ENCODE measurements around the gene NOP10. TPM values are rescaled to one million over a fixed set of nuclear protein-coding genes. Genes with fewer than 3 reads are reported as not detected.
"Not testable (repeated sequence)": the region's sequence is repeated elsewhere in the genome, so short reads cannot be mapped to it uniquely, and the experiment has no call there.

Gene NOP10
- total RNA-seq, 1 donor from 2014 or later = 136 TPM

- ATAC-seq (ENCODE audit: poor library complexity) = no peak
- intact Hi-C loops (cut with DNase I) = loop anchor here (10.0 kb wide), 1 partner anchor 117 kb away; no protein-coding TSS in a partner anchor
These were observed 19.3 kb upstream of the NOP10 start for GRCh38 chr15:34362047-34362773.

GRCh38 chr15:34361278-34361677 lies 18.3 kb upstream of the NOP10 start:
- ATAC-seq (ENCODE audit: poor library complexity) (no peak), DNase-seq (no peak)
- intact Hi-C loops (cut with DNase I) = loop anchor here (10.0 kb wide), 1 partner anchor 116 kb away; no protein-coding TSS in a partner anchor

More at GRCh38 chr15:34362047-34362773, 19.3 kb upstream of the NOP10 start:
- DNase-seq = no peak

- DNase-seq (no peak), ATAC-seq (ENCODE audit: poor library complexity) (no peak)
- intact Hi-C loops (cut with DNase I) = loop anchor here (10.0 kb wide), 1 partner anchor 115 kb away; no protein-coding TSS in a partner anchor
These were observed 17.4 kb upstream of the NOP10 start for GRCh38 chr15:34360298-34360697.

GRCh38 chr15:34359416-34359815 lies 16.5 kb upstream of the NOP10 start:
- DNase-seq = no peak
- intact Hi-C loops (cut with DNase I) = no loop called here

GRCh38 chr15:34358948-34359347 lies 16.0 kb upstream of the NOP10 start:
- intact Hi-C loops (cut with DNase I) = no loop called here

More at GRCh38 chr15:34359416-34359815, 16.5 kb upstream of the NOP10 start:
- no peak for ATAC-seq (ENCODE audit: poor library complexity)

GRCh38 chr15:34358367-34358766 lies 15.4 kb upstream of the NOP10 start:
- ATAC-seq (ENCODE audit: poor library complexity) = no peak
- DNase-seq = no peak
- intact Hi-C loops (cut with DNase I) = no loop called here

More at GRCh38 chr15:34358948-34359347, 16.0 kb upstream of the NOP10 start:
- DNase-seq = no peak
- ATAC-seq (ENCODE audit: poor library complexity) = no peak

GRCh38 chr15:34357653-34358052 lies 14.7 kb upstream of the NOP10 start:
- intact Hi-C loops (cut with DNase I) = no loop called here

GRCh38 chr15:34355241-34355640 lies 12.3 kb upstream of the NOP10 start:
- intact Hi-C loops (cut with DNase I) = no loop called here
- ATAC-seq (ENCODE audit: poor library complexity) = no peak
- no peak for DNase-seq

More at GRCh38 chr15:34357653-34358052, 14.7 kb upstream of the NOP10 start:
- ATAC-seq (ENCODE audit: poor library complexity) = no peak
- no peak for DNase-seq

GRCh38 chr15:34354286-34354685 lies 11.3 kb upstream of the NOP10 start:
- intact Hi-C loops (cut with DNase I) = no loop called here
- no peak for ATAC-seq (ENCODE audit: poor library complexity)

GRCh38 chr15:34353627-34354026 lies 10.7 kb upstream of the NOP10 start:
- ATAC-seq (ENCODE audit: poor library complexity) (no peak), DNase-seq (no peak)
- intact Hi-C loops (cut with DNase I) = no loop called here

More at GRCh38 chr15:34354286-34354685, 11.3 kb upstream of the NOP10 start:
- no peak for DNase-seq

GRCh38 chr15:34352996-34353395 lies 10.1 kb upstream of the NOP10 start:
- ATAC-seq (ENCODE audit: poor library complexity); DNase-seq; intact Hi-C loops (cut with DNase I): not testable (repeated sequence)

GRCh38 chr15:34349769-34350168 lies 6.8 kb upstream of the NOP10 start:
- ATAC-seq (ENCODE audit: poor library complexity) (no peak), DNase-seq (no peak)
- intact Hi-C loops (cut with DNase I) = no loop called here

GRCh38 chr15:34348735-34349300 lies 5.9 kb upstream of the NOP10 start:
- DNase-seq = no peak
- intact Hi-C loops (cut with DNase I) = no loop called here
- ATAC-seq (ENCODE audit: poor library complexity) = no peak

- no peak for DNase-seq
- no peak for ATAC-seq (ENCODE audit: poor library complexity)
- intact Hi-C loops (cut with DNase I) = no loop called here
These were observed 5.2 kb upstream of the NOP10 start for GRCh38 chr15:34347951-34348638.

- intact Hi-C loops (cut with DNase I); DNase-seq; ATAC-seq (ENCODE audit: poor library complexity): not testable (repeated sequence)
These were observed 661 bp downstream of the NOP10 start for GRCh38 chr15:34342213-34342736.

GRCh38 chr15:34341381-34342212 lies 1.3 kb downstream of the NOP10 start:
- ATAC-seq (ENCODE audit: poor library complexity) (no peak), DNase-seq (no peak)
- intact Hi-C loops (cut with DNase I) = no loop called here

- DNase-seq (no peak), ATAC-seq (ENCODE audit: poor library complexity) (no peak)
- intact Hi-C loops (cut with DNase I) = no loop called here
These were observed 3.0 kb downstream of the NOP10 start for GRCh38 chr15:34339946-34340345.

- DNase-seq = no peak
- intact Hi-C loops (cut with DNase I) = no loop called here
- no peak for ATAC-seq (ENCODE audit: poor library complexity)
These were observed 4.6 kb downstream of the NOP10 start for GRCh38 chr15:34338347-34338746.
